ENCODE data around the gene OTOF.

DNA sequence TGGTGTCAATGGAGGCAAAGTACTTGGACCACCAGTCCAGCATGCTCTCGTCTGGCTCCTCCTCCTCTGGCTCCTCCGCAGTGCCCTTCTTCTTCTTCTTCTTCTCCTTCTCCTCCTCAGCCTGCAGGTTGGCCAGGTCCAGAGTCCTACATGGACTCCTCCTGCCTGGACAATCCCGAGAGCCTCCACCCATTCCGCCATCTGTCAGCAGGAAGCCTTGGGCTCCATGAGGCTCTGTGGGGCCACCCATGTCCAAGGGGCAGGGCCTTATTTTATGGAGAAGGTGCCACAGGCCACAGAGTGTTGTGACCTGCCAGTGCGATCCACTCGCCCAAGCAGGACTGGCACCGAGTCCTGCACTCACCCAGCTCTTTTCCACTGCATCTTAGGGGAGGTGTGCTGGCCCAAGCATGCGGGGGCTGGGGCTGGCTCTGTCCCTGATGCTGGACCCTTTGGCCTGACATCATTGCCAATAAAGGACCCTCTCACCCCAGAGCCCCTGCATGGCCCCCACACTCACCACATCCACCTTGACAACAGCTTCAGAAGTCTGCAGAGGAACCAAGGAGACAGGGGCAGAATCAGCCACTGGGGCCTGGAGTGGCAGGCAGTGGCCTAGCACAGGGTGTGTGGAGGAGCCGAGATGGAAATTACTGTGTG lies 7.2 kb downstream of the OTOF start:
- TF ChIP-seq CTCF (conservative IDR thresholded peaks at IDR 0.05 in 1 of 2, IDR thresholded peaks at IDR 0.05 in 1 of 2; ENCODE audit: low read depth in 1 of 2, low read length in 2 of 2) (no peak), EZH2 (IDR thresholded peaks at IDR 0.05; ENCODE audit: low read length, missing control alignments) (no peak)
